NCI-H2081 (cell line): ENCODE results near the gene MIPOL1.
"Not testable (repeated sequence)": the region's sequence is repeated elsewhere in the genome, so short reads cannot be mapped to it uniquely, and the experiment has no call there.

Experiments
- DNase-seq, 2 experiments: peaks; one replicate each; lab custom pipeline; 2025; lab: John Stamatoyannopoulos, UW

Gene MIPOL1

GRCh38 chr14:37285220-37285619 lies 87.5 kb downstream of the MIPOL1 start:
- no peak for DNase-seq

- DNase-seq = no peak
Measured at GRCh38 chr14:37289688-37290087, 92.0 kb downstream of the MIPOL1 start.

GRCh38 chr14:37295262-37295661 lies 97.5 kb downstream of the MIPOL1 start:
- not testable (repeated sequence) for DNase-seq

DNA sequence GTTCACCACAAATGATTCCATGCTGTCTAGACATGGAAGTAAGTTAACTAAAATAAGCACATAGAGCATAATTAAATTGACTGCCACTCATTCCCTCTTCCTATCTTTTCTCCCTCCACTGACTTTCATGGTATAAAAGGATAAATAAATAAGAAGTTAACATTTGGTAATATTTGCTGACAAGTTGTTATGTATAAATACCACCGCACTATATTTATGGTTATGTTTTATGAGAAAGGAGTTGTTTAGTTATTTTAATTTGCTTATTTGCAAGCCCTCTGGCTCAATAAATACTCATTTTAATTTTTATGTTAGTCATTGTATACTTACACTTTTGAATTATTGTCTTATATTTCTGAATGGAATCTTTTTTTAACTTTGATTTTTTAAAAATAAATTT lies 113.5 kb downstream of the MIPOL1 start:
- DNase-seq = no peak

DNA sequence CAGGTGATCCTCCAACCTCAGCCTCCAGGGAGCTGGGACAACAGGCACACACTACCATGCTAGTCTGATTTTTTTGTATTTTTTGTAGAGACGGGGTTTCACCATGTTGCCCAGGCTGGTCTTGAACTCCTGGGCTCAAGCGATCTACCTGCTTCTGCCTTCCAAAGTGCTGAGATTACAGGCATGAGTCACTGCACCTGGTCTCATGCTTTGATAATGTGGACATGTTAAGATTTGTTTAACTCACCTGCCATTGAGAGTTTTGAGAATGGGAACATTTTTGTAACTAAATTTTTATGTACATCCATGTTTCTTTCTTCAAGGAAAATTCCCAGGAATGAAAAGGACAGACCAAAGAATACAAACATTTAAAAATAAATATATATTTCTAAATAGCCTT lies 121.2 kb downstream of the MIPOL1 start:
- no peak for DNase-seq

- no peak for DNase-seq
Measured at GRCh38 chr14:37320106-37320505, 122.4 kb downstream of the MIPOL1 start.

GRCh38 chr14:37325332-37325731 lies 127.6 kb downstream of the MIPOL1 start:
- DNase-seq = no peak

- no peak for DNase-seq
Measured at GRCh38 chr14:37326434-37326833, 128.7 kb downstream of the MIPOL1 start.

DNA sequence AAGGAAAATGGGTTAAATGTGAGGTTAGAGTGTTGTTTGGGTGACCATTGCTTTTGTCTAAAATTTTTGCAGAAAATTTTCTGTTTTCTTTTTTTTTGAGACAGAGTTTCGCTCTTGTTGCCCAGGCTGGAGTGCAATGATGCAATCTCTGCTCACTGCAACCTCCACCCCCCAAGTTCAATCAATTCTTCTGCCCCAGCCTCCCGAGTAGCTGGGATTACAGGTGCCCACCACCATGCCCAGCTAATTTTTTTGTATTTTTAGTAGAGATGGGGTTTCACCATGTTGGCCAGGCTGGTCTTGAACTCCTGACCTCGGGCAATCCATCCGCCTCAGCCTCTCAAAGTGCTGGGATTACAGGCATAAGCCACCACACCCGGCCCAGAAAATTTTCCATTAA lies 130.2 kb downstream of the MIPOL1 start:
- DNase-seq = not testable (repeated sequence)

GRCh38 chr14:37328673-37329072 lies 130.9 kb downstream of the MIPOL1 start:
- no peak for DNase-seq

- no peak for DNase-seq
Measured at GRCh38 chr14:37329189-37330001, 131.7 kb downstream of the MIPOL1 start.

GRCh38 chr14:37330910-37331309 lies 133.2 kb downstream of the MIPOL1 start:
- no peak for DNase-seq

GRCh38 chr14:37340353-37340752 lies 142.6 kb downstream of the MIPOL1 start:
- no peak for DNase-seq

GRCh38 chr14:37343307-37344094 lies 145.8 kb downstream of the MIPOL1 start:
- no peak for DNase-seq

DNA sequence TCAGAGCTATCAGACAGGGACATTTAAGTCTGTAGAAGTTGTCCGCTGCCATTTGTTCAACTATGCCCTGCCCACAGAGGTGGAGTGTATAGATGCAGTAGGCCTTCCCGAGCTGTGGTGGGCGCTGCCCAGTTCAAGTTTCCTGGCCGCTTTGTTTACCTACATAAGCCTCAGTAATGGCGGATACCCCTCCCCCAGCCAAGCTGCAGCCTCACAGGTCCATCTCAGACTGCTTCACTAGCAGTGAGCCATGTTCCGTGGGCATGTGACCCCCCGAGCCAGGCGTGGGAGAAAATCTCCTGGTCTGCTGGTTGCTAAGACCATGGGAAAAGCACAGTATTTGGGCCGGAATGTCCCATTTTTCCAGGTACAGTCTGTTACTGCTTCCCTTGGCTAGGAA lies 165.9 kb downstream of the MIPOL1 start:
- no peak for DNase-seq

- DNase-seq = peak; percentile 52 to 90
Measured at GRCh38 chr14:37369425-37369824, 171.7 kb downstream of the MIPOL1 start.

DNA sequence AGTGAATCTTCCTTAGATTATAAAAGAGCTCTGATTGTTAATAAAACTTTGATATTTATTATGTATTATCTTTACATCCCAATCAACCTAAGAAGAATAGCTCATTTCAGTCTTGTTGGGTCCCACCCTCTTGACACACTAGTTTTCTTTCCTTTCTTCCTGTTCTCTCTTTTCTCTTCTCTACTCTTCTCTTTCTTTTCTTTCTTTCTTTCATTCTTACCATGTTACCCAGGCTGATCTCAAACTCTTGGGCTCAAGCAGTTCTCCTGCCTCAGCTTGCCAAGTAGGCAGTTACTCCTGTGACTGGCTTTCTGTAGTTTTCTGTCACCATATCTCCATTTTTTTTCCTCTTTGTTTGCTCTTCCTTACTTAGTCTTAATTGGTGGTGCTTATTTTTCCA lies 177.8 kb downstream of the MIPOL1 start:
- DNase-seq = no peak

DNA sequence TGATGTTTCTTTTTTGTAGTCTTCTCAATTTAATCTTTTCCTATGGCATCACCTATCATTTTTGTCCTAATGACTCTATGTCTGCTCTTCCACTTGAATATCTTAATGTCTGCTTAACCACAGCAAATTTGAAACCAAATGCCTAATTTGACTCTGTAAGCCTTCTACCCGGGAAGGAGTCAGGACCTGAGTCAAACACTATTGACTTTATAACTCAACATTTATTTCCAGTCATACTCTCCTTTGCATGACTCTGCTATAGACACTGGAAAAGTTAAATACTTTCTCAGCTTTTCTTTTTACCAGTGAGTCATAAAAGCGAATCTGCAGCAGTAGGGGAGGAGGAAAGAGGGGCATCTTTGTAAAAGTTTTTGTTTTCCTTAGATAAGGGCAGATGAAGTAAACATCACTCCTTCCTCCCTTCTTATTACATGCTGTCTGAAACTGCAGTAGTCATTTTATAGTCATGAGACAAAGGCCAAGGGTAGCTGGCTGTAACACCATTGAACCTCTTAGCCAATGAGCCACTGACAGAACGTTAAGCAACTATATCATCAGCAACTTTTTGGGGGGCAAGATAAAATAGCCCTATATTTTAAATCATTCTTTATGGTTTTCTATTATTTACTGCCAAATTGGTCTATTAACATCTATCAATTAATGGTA lies 179.3 kb downstream of the MIPOL1 start:
- no peak for DNase-seq

DNA sequence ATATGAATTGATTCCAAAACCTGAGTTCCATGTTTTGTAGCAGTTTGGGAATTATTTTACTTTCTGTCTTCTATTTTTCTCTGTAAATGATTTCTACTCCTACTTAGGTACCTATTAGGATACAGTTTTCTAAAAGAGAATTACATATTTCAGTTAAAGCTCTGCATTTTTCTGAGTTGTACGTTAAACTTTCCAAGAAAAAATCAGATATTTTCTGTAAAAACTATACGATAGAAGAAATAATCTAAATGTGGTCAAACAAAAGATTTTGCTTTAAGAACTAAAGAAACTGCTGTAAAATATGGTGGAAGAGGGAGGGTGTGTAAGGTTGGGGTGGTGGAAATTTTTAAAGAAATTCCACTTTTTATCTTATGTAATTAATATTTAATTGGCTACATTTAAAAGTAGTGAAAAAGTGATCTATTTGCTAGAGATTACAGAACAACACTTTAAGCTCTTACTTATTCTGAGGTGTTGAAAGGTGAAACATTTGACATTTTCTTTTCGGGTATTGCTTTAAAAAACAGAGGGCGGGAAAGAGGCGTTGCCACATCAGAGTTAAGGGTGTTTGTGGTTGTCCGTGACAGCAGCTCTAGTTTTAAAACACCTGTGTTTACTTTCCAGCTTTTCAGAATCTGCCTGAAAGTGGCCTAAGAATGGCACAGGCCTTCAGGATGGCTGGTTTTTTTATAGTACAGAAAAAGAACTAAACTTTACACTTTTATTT lies 187.3 kb downstream of the MIPOL1 start:
- DNase-seq = peak; percentile 65 to 90

- DNase-seq = not testable (repeated sequence)
Measured at GRCh38 chr14:37397157-37397940, 199.6 kb downstream of the MIPOL1 start.

GRCh38 chr14:37397941-37398215 lies 200.1 kb downstream of the MIPOL1 start:
- no peak for DNase-seq
